MCF 10A (cell line): ENCODE results near the gene PGC. TPM values are rescaled to one million over a fixed set of nuclear protein-coding genes. Genes with fewer than 3 reads are reported as not detected.

ENCODE experiments used
- BruUV-seq: library from RNA; stranded (reverse); fragments of 400-500 nt; replicated peaks from 2 replicates; lab custom pipeline; 2021; lab: Mats Ljungman, UMichigan
- CTCF ChIA-PET: fragments of 300-600 bp; sonication (Branson Sonifier 250); formaldehyde crosslinking; extraction: SDS; loops from one replicate; lab custom pipeline; 2021; ENCODE audit warnings: antibody characterized with exemption, inconsistent platforms; lab: Yijun Ruan, JAX
- POLR2A ChIA-PET: fragments of 300-600, 350-650 bp; sonication (Branson Sonifier 250); formaldehyde crosslinking; extraction: SDS; loops from one replicate; lab custom pipeline; 2020; ENCODE audit warnings: antibody characterized with exemption, inconsistent platforms; lab: Yijun Ruan, JAX
- DNase-seq: peaks from one replicate; pipeline ENCODE4 v3.0.0-alpha.2; 2018; ENCODE audit not compliant: unreplicated experiment
- H3K27ac Mint-ChIP-seq: one replicate; pipeline ENCODE4 v1.8.0; 2022; ENCODE audit warnings: mild to moderate bottlenecking, low read depth, mixed read lengths; ENCODE audit not compliant: unreplicated experiment
- H3K27me3 Mint-ChIP-seq: one replicate; pipeline ENCODE4 v1.8.0; 2022; ENCODE audit warnings: mixed read lengths; ENCODE audit not compliant: insufficient read depth, unreplicated experiment
- H3K36me3 Mint-ChIP-seq: one replicate; pipeline ENCODE4 v1.8.0; 2022; ENCODE audit warnings: mild to moderate bottlenecking, moderate library complexity, mixed read lengths; ENCODE audit not compliant: insufficient read depth, unreplicated experiment
- H3K4me1 Mint-ChIP-seq: one replicate; pipeline ENCODE4 v1.8.0; 2022; ENCODE audit warnings: mixed read lengths; ENCODE audit not compliant: insufficient read depth, unreplicated experiment
- H3K4me3 Mint-ChIP-seq: one replicate; pipeline ENCODE4 v1.8.0; 2022; ENCODE audit warnings: mild to moderate bottlenecking, moderate library complexity, mixed read lengths; ENCODE audit not compliant: unreplicated experiment
- H3K9me3 Mint-ChIP-seq: one replicate; pipeline ENCODE4 v1.8.0; 2022; ENCODE audit warnings: mixed read lengths; ENCODE audit not compliant: unreplicated experiment
- intact Hi-C: fragments of 100-400 bp; cut with micrococcal nuclease; formaldehyde crosslinking; loops from 2 replicates; pipeline ENCODE4 v1.14.1; 2022
- total RNA-seq: library from RNA; stranded (reverse); gene quantifications from 2 replicates; pipeline ENCODE4 v1.2.3, GENCODE V29; 2022
- TF ChIP-seq, protein P1 (sequence below): fragments of 200-600 bp; IDR thresholded peaks from one replicate; pipeline ENCODE4 v1.8.0; 2022; ENCODE audit warnings: antibody characterized with exemption, mild to moderate bottlenecking; ENCODE audit not compliant: unreplicated experiment

PGC gene
- total RNA-seq, 1 experiment from 2014 or later = not detected

DNA sequence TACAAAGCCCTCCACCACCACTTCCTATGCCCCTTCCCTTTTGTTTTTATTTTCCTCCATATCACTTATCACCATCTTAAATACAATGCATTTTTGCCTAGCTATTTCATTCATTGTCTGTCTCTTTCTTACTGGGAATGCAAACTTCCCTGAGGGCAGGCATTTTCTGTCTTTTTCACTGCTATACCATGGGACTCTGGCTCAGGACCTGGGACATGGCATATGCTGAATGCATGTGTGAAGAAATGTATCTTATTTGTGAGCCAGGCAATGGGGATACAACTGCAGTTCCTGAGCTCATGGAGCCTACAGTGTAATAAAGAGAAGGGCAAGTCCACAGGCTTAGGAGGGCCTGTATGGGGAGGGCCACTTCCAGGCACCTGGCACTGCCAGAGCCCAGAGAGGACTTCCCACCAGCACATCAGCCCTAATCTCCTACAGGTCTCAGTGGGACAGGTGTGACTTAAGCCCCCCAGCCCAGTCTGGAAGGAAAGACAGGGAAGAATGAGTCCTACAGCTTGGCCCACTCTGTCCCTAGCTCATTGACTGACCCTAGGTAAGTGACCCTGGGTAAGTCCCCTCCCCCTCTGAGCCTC lies 55.0 kb downstream of the PGC start:
- peaks cover 13% of the 10 kb centered on the region for H3K4me1 Mint-ChIP-seq
- DNase-seq = no peak
- H3K9me3 Mint-ChIP-seq = no peaks in the 10 kb centered on the region
- intact Hi-C loops = no loop called here
- H3K36me3 Mint-ChIP-seq = peaks cover 15% of the 10 kb centered on the region
- ChIA-PET POLR2A (no interaction called here), CTCF (interaction anchor here (0.6 to 2.0 kb wide), 4 partner anchors 8 to 196 kb away, joined by 3 to 7 read pairs (median 4); no protein-coding TSS in a partner anchor)
- no peaks in the 10 kb centered on the region for H3K27me3 Mint-ChIP-seq
- no peak overlapping the region for H3K4me3 Mint-ChIP-seq
- TF ChIP-seq, protein P1, sequence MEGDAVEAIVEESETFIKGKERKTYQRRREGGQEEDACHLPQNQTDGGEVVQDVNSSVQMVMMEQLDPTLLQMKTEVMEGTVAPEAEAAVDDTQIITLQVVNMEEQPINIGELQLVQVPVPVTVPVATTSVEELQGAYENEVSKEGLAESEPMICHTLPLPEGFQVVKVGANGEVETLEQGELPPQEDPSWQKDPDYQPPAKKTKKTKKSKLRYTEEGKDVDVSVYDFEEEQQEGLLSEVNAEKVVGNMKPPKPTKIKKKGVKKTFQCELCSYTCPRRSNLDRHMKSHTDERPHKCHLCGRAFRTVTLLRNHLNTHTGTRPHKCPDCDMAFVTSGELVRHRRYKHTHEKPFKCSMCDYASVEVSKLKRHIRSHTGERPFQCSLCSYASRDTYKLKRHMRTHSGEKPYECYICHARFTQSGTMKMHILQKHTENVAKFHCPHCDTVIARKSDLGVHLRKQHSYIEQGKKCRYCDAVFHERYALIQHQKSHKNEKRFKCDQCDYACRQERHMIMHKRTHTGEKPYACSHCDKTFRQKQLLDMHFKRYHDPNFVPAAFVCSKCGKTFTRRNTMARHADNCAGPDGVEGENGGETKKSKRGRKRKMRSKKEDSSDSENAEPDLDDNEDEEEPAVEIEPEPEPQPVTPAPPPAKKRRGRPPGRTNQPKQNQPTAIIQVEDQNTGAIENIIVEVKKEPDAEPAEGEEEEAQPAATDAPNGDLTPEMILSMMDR = no peak
- BruUV-seq = no TSS peak
- no peak overlapping the region for H3K27ac Mint-ChIP-seq

- POLR2A ChIA-PET = no interaction called here
- Mint-ChIP-seq H3K27me3 (no peaks in the 10 kb centered on the region), H3K4me1 (peaks cover 13% of the 10 kb centered on the region), H3K27ac (no peak overlapping the region), H3K36me3 (peaks cover 21% of the 10 kb centered on the region), H3K9me3 (no peaks in the 10 kb centered on the region), H3K4me3 (no peak overlapping the region)
- intact Hi-C loops = no loop called here
- no TSS peak for BruUV-seq
- TF ChIP-seq, protein P1 = no peak
- CTCF ChIA-PET = interaction anchor here (0.7 kb wide), 2 partner anchors 78 to 196 kb away, joined by 4 read pairs; no protein-coding TSS in a partner anchor
- DNase-seq = no peak
Measured at GRCh38 chr6:41691426-41692079, 55.6 kb downstream of the PGC start.

DNA sequence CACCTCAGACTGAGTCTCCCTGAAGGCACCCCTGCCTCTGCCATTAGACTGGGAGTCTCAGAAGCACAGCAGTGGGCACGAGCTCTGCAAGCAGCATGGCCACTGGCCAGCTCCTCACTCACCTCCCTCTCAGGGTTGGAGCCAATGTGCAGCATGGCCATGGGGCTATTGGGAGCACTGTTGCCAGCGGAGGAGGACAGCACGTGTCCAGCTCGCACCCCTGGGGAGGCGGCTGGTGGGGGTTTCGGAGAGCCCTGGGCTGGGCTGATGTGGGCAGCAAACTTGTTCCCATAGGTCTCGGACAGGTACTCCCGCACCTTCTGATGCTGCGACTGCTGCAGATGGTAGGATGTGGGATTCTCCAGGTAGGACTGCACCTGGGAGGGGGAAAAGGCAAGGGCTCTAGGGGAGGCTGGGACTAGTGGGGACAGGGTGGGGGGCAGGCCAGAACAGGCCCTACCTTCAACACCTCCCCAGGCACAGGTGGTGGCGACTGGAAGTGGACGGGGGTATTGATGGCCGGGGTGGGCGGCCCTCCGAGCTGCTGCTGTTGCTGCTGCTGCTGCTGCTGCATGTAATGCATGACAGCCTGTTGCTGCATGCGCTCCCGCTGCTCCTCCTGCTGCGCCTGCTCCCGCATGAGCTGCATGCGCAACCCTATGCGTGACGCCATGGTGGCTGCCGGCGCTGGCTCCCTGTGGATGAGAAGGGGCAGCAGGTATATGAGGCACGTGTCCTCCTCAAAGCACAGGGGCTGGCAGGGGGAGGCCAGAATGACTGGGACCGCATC lies 56.5 kb downstream of the PGC start:
- ChIA-PET CTCF (interaction anchor here (0.6 to 8.3 kb wide), 10 partner anchors 10 to 370 kb away, joined by 3 to 137 read pairs (median 4); no protein-coding TSS in a partner anchor), POLR2A (no interaction called here)
- TF ChIP-seq, protein P1 = no peak
- Mint-ChIP-seq H3K27ac (no peak overlapping the region), H3K27me3 (no peaks in the 10 kb centered on the region), H3K4me3 (no peak overlapping the region), H3K9me3 (no peaks in the 10 kb centered on the region), H3K36me3 (peaks cover 28% of the 10 kb centered on the region), H3K4me1 (peaks cover 13% of the 10 kb centered on the region)
- no TSS peak for BruUV-seq
- intact Hi-C loops = no loop called here
- no peak for DNase-seq
